ENCODE results near the gene PLOD1.

The PLOD1 gene

DNA sequence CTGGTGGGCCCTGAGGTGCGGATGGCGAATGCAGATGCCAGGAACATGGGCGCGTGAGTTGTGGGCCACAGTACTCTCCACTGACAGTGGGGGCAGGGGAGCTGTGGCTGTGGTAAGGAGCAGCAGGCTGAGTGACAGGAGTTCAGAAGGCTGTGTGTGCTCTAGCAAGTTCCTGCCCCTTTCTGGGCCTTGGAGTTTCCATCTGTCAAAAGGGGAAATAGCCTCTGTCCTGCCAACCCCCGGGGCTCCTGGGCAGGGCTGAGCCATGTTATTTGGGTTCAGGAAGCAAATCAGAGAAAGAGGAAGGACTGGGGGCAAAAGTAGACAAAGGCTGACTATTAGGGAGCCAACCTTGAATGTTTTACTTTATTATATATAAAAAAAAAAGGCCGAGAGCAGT, 26.2 kb downstream of the PLOD1 start:
- no peak overlapping the region for H3K18ac ChIP-seq (ENCODE audit: low read length)
- no peak overlapping the region for H2BK120ac ChIP-seq (ENCODE audit: low read depth, low read length)
- no peaks in the 10 kb centered on the region for H3K9me3 ChIP-seq (replicated peaks in 1 of 2; ENCODE audit: control insufficient read depth in 2 of 2, insufficient read depth in 1 of 2, low read depth in 1 of 2, low read length in 2 of 2)
- WGBS, 2 donors (ENCODE audit: extremely low coverage in 2 of 2, insufficient read length in 2 of 2, insufficient replicate concordance in 1 of 2), result no CpG with 5 or more reads among the region's 6 CpGs
- H3K23ac ChIP-seq (ENCODE audit: low read depth, low read length, poor library complexity), result no peak overlapping the region
- H3K4me2 ChIP-seq (ENCODE audit: insufficient read depth, low read length, poor library complexity, severe bottlenecking), result no peak overlapping the region
- no peak overlapping the region for H2AFZ ChIP-seq (ENCODE audit: low read length)
- no peak overlapping the region for H3K4me3 ChIP-seq (ENCODE audit: low read length in 2 of 2)
- H4K8ac ChIP-seq (ENCODE audit: low read depth, low read length), result no peak overlapping the region
- no peak overlapping the region for H2AK5ac ChIP-seq (ENCODE audit: low read depth, low read length)
- H3K36me3 ChIP-seq (replicated peaks in 1 of 2; ENCODE audit: control insufficient read depth in 2 of 2, insufficient read depth in 2 of 2, low read length in 2 of 2), result peaks cover 31 to 72% of the 10 kb centered on the region in 2 donors
- H3K27ac ChIP-seq (replicated peaks; ENCODE audit: low read length), result no peak overlapping the region
- H4K91ac ChIP-seq (ENCODE audit: low read depth, low read length, poor library complexity), result no peak overlapping the region
- no peaks in the 10 kb centered on the region for H3K79me1 ChIP-seq (ENCODE audit: low read depth, low read length)
- H3K27me3 ChIP-seq (ENCODE audit: control insufficient read depth in 3 of 3, insufficient read depth in 3 of 3, low read depth in 1 of 3, low read length in 3 of 3), result no peaks in the 10 kb centered on the region
- H3K9ac ChIP-seq (ENCODE audit: low read depth, low read length, poor library complexity), result no peak overlapping the region
- H2BK15ac ChIP-seq (ENCODE audit: low read length), result no peak overlapping the region
- no peak overlapping the region for H2BK12ac ChIP-seq (ENCODE audit: low read length)
- H3K4me1 ChIP-seq (ENCODE audit: control insufficient read depth in 2 of 2, insufficient read depth in 1 of 2, low read depth in 1 of 2, low read length in 2 of 2), result no peaks in the 10 kb centered on the region
- no peak overlapping the region for H3K14ac ChIP-seq (ENCODE audit: low read length)
- no peak for DNase-seq (ENCODE audit: low spot score)
- H2BK5ac ChIP-seq (ENCODE audit: low read length), result no peak overlapping the region
- H3K4ac ChIP-seq (ENCODE audit: low read length), result no peak overlapping the region

DNA sequence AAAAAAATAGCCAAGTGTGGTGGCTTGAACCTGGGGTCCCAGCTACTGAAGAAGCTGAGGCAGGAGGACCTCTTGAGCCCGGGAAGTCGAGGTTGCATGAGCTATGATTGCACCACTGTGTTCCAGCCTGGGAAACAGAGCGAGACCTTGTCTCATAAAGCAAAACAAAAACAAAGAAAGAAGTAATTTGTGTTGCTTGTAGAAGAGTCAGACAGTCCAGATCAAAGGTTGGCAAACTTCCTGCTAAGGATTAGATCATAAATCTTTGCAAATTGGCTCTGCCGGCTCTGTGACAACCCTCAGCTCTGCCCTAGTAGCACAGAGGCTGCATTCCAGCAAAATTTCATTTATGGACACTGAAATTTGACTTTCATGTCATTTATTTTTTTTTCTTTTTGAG, 26.7 kb downstream of the PLOD1 start:
- Histone ChIP-seq H4K91ac (ENCODE audit: low read depth, low read length, poor library complexity) (no peak overlapping the region), H3K9ac (ENCODE audit: low read depth, low read length, poor library complexity) (no peak overlapping the region), H3K4ac (ENCODE audit: low read length) (no peak overlapping the region), H3K18ac (ENCODE audit: low read length) (no peak overlapping the region), H3K27ac (replicated peaks; ENCODE audit: low read length) (no peak overlapping the region), H2BK15ac (ENCODE audit: low read length) (no peak overlapping the region), H2BK120ac (ENCODE audit: low read depth, low read length) (no peak overlapping the region), H2BK12ac (ENCODE audit: low read length) (no peak overlapping the region), H3K9me3 (replicated peaks in 1 of 2; ENCODE audit: control insufficient read depth in 2 of 2, insufficient read depth in 1 of 2, low read depth in 1 of 2, low read length in 2 of 2) (no peaks in the 10 kb centered on the region), H2AK5ac (ENCODE audit: low read depth, low read length) (no peak overlapping the region), H4K8ac (ENCODE audit: low read depth, low read length) (no peak overlapping the region), H3K27me3 (ENCODE audit: control insufficient read depth in 3 of 3, insufficient read depth in 3 of 3, low read depth in 1 of 3, low read length in 3 of 3) (no peaks in the 10 kb centered on the region), H3K4me2 (ENCODE audit: insufficient read depth, low read length, poor library complexity, severe bottlenecking) (no peak overlapping the region), H3K14ac (ENCODE audit: low read length) (no peak overlapping the region), H3K4me1 (ENCODE audit: control insufficient read depth in 2 of 2, insufficient read depth in 1 of 2, low read depth in 1 of 2, low read length in 2 of 2) (no peaks in the 10 kb centered on the region), H2BK5ac (ENCODE audit: low read length) (no peak overlapping the region), H3K4me3 (ENCODE audit: low read length in 2 of 2) (no peak overlapping the region), H3K23ac (ENCODE audit: low read depth, low read length, poor library complexity) (no peak overlapping the region), H2AFZ (ENCODE audit: low read length) (no peak overlapping the region), H3K79me1 (ENCODE audit: low read depth, low read length) (no peaks in the 10 kb centered on the region), H3K36me3 (replicated peaks in 1 of 2; ENCODE audit: control insufficient read depth in 2 of 2, insufficient read depth in 2 of 2, low read length in 2 of 2) (peaks cover 35 to 76% of the 10 kb centered on the region in 2 donors)
- WGBS, 2 donors (ENCODE audit: extremely low coverage in 2 of 2, insufficient read length in 2 of 2, insufficient replicate concordance in 1 of 2), result no CpG with 5 or more reads among the region's 4 CpGs
- DNase-seq (ENCODE audit: low spot score), result no peak

DNA sequence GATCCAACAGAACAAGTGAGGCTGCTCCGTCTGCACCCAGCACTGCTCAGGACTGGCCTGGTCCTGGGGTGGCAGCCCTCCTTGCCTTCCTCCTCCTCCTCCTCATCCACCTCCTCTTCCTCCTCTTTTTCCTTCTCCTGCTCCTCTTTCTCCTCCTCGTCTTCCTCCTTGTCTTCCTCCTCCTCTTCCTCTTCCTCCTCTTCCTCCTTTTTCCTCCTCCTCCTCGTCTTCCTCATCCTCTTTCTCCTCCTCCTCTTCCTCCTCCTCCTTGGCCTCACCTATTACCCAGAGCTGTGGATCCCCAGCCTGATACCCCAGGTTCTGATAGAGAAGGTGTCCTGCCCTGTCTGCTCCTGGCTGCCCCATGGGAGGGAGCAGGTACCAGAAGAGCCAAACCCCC, 29.1 kb downstream of the PLOD1 start:
- H2BK5ac ChIP-seq (ENCODE audit: low read length), result no peak overlapping the region
- H3K4me3 ChIP-seq (ENCODE audit: low read length in 2 of 2), result no peak overlapping the region
- no peak overlapping the region for H3K4ac ChIP-seq (ENCODE audit: low read length)
- H3K4me2 ChIP-seq (ENCODE audit: insufficient read depth, low read length, poor library complexity, severe bottlenecking), result no peak overlapping the region
- no peaks in the 10 kb centered on the region for H3K4me1 ChIP-seq (ENCODE audit: control insufficient read depth in 2 of 2, insufficient read depth in 1 of 2, low read depth in 1 of 2, low read length in 2 of 2)
- H2BK12ac ChIP-seq (ENCODE audit: low read length), result no peak overlapping the region
- H2AK5ac ChIP-seq (ENCODE audit: low read depth, low read length), result no peak overlapping the region
- no peaks in the 10 kb centered on the region for H3K9me3 ChIP-seq (replicated peaks in 1 of 2; ENCODE audit: control insufficient read depth in 2 of 2, insufficient read depth in 1 of 2, low read depth in 1 of 2, low read length in 2 of 2)
- no peak overlapping the region for H3K27ac ChIP-seq (replicated peaks; ENCODE audit: low read length)
- H2BK120ac ChIP-seq (ENCODE audit: low read depth, low read length), result no peak overlapping the region
- peak overlapping the region; percentile 43 for H3K23ac ChIP-seq (ENCODE audit: low read depth, low read length, poor library complexity)
- no peaks in the 10 kb centered on the region for H3K79me1 ChIP-seq (ENCODE audit: low read depth, low read length)
- no peak overlapping the region for H3K14ac ChIP-seq (ENCODE audit: low read length)
- no peak overlapping the region for H2BK15ac ChIP-seq (ENCODE audit: low read length)
- WGBS, 2 donors (ENCODE audit: extremely low coverage in 2 of 2, insufficient read length in 2 of 2, insufficient replicate concordance in 1 of 2), result no CpG with 5 or more reads among the region's 3 CpGs
- H2AFZ ChIP-seq (ENCODE audit: low read length), result no peak overlapping the region
- H4K8ac ChIP-seq (ENCODE audit: low read depth, low read length), result no peak overlapping the region
- H4K91ac ChIP-seq (ENCODE audit: low read depth, low read length, poor library complexity), result no peak overlapping the region
- no peak overlapping the region for H3K18ac ChIP-seq (ENCODE audit: low read length)
- no peak overlapping the region for H3K9ac ChIP-seq (ENCODE audit: low read depth, low read length, poor library complexity)
- no peak for DNase-seq (ENCODE audit: low spot score)
- H3K27me3 ChIP-seq (ENCODE audit: control insufficient read depth in 3 of 3, insufficient read depth in 3 of 3, low read depth in 1 of 3, low read length in 3 of 3), result no peaks in the 10 kb centered on the region
- H3K36me3 ChIP-seq (replicated peaks in 1 of 2; ENCODE audit: control insufficient read depth in 2 of 2, insufficient read depth in 2 of 2, low read length in 2 of 2), result peaks cover 26 to 61% of the 10 kb centered on the region in 2 donors

DNA sequence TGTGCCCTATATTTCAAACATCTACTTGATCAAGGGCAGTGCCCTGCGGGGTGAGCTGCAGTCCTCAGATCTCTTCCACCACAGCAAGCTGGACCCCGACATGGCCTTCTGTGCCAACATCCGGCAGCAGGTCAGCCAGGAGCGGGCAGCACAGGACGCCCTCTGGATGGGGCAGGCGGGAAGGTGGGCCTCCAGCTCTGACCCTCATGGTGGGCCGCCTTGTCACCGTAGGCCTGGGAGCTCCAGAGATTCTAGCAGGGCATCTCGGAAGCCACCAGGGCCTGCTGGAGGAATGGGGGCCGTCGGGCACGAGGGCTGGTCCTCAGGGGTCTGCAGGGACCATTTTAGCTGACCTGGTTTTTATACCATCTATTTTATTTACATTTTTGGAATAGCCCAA, 30.1 kb downstream of the PLOD1 start:
- Histone ChIP-seq H3K4me3 (ENCODE audit: low read length in 2 of 2) (no peak overlapping the region), H3K4me1 (ENCODE audit: control insufficient read depth in 2 of 2, insufficient read depth in 1 of 2, low read depth in 1 of 2, low read length in 2 of 2) (no peaks in the 10 kb centered on the region), H3K27ac (replicated peaks; ENCODE audit: low read length) (no peak overlapping the region), H3K14ac (ENCODE audit: low read length) (no peak overlapping the region), H3K79me1 (ENCODE audit: low read depth, low read length) (no peaks in the 10 kb centered on the region), H4K8ac (ENCODE audit: low read depth, low read length) (no peak overlapping the region), H2BK15ac (ENCODE audit: low read length) (no peak overlapping the region), H2AK5ac (ENCODE audit: low read depth, low read length) (no peak overlapping the region), H2BK5ac (ENCODE audit: low read length) (no peak overlapping the region), H2BK120ac (ENCODE audit: low read depth, low read length) (no peak overlapping the region), H3K4ac (ENCODE audit: low read length) (peak overlapping the region; percentile 66), H3K18ac (ENCODE audit: low read length) (no peak overlapping the region), H2AFZ (ENCODE audit: low read length) (no peak overlapping the region), H2BK12ac (ENCODE audit: low read length) (no peak overlapping the region), H3K4me2 (ENCODE audit: insufficient read depth, low read length, poor library complexity, severe bottlenecking) (no peak overlapping the region), H3K36me3 (replicated peaks in 1 of 2; ENCODE audit: control insufficient read depth in 2 of 2, insufficient read depth in 2 of 2, low read length in 2 of 2) (peaks cover 26 to 60% of the 10 kb centered on the region in 2 donors), H3K9ac (ENCODE audit: low read depth, low read length, poor library complexity) (no peak overlapping the region), H3K9me3 (replicated peaks in 1 of 2; ENCODE audit: control insufficient read depth in 2 of 2, insufficient read depth in 1 of 2, low read depth in 1 of 2, low read length in 2 of 2) (no peaks in the 10 kb centered on the region), H3K27me3 (ENCODE audit: control insufficient read depth in 3 of 3, insufficient read depth in 3 of 3, low read depth in 1 of 3, low read length in 3 of 3) (no peaks in the 10 kb centered on the region), H4K91ac (ENCODE audit: low read depth, low read length, poor library complexity) (no peak overlapping the region), H3K23ac (ENCODE audit: low read depth, low read length, poor library complexity) (no peak overlapping the region)
- no peak for DNase-seq (ENCODE audit: low spot score)
- WGBS, 2 donors (ENCODE audit: extremely low coverage in 2 of 2, insufficient read length in 2 of 2, insufficient replicate concordance in 1 of 2), result no CpG with 5 or more reads among the region's 12 CpGs

All from neuronal stem cell (in vitro differentiated cells).